IPS DF 19.7 (cell line): ENCODE measurements around the gene FAM200B.
A peak's percentile ranks its signal among the peaks of the same experiment; 100 is the strongest.

Source experiments
- DNase-seq: peaks from one replicate; pipeline ENCODE4 v3.0.0-alpha.2; 2013; ENCODE audit warnings: low read depth, low spot score

The FAM200B gene

GRCh38 chr4:15681372-15682241 is at the start of gene FAM200B:
TSS of gene FAM200B (plus strand) at chr4:15681827. CDS start at chr4:15686978, 5,151 bp downstream.
- DNase-seq, result peak; percentile 93

GRCh38 chr4:15636818-15637217 is 44.8 kb upstream of the FAM200B start:
- DNase-seq, result no peak

- no peak for DNase-seq
Measured at GRCh38 chr4:15638418-15638817, 43.2 kb upstream of the FAM200B start.

GRCh38 chr4:15648600-15648999 is 33.0 kb upstream of the FAM200B start:
- no peak for DNase-seq

GRCh38 chr4:15649914-15650545 is 31.6 kb upstream of the FAM200B start:
- no peak for DNase-seq

- no peak for DNase-seq
Measured at GRCh38 chr4:15651676-15652075, 30.0 kb upstream of the FAM200B start.

GRCh38 chr4:15652191-15652590 is 29.4 kb upstream of the FAM200B start:
- DNase-seq, result no peak

GRCh38 chr4:15652841-15653240 is 28.8 kb upstream of the FAM200B start:
- DNase-seq, result no peak

- no peak for DNase-seq
Measured at GRCh38 chr4:15653420-15653819, 28.2 kb upstream of the FAM200B start.

GRCh38 chr4:15653864-15654592 is 27.6 kb upstream of the FAM200B start:
- no peak for DNase-seq

- no peak for DNase-seq
Measured at GRCh38 chr4:15654593-15655222, 26.9 kb upstream of the FAM200B start.

- no peak for DNase-seq
Measured at GRCh38 chr4:15655223-15656037, 26.2 kb upstream of the FAM200B start, which contains the start of gene FBXL5. TSS of gene FBXL5 (minus strand) at chr4:15655357. CDS start at chr4:15655287, 70 bp downstream.

- DNase-seq, result no peak
Measured at GRCh38 chr4:15656038-15656470, 25.6 kb upstream of the FAM200B start.

GRCh38 chr4:15657366-15657765 is 24.3 kb upstream of the FAM200B start:
- DNase-seq, result no peak

GRCh38 chr4:15658136-15658770 is 23.4 kb upstream of the FAM200B start:
- no peak for DNase-seq

GRCh38 chr4:15658781-15659180 is 22.8 kb upstream of the FAM200B start:
- no peak for DNase-seq

GRCh38 chr4:15659768-15660570 is 21.7 kb upstream of the FAM200B start:
- DNase-seq, result no peak

- DNase-seq, result no peak
Measured at GRCh38 chr4:15665753-15666365, 15.8 kb upstream of the FAM200B start.

- no peak for DNase-seq
Measured at GRCh38 chr4:15667006-15667405, 14.6 kb upstream of the FAM200B start.
